PC-9 (cell line): Measurements from ENCODE around the gene OBSCN.

Source experiments
- CTCF ChIP-seq: fragments of 200-600 bp; sonication (generic); conservative IDR thresholded peaks from 2 replicates; pipeline ENCODE4 v1.6.1; 2017; ENCODE audit warnings: mixed run types, antibody characterized with exemption, mild to moderate bottlenecking, moderate library complexity
- EZH2 ChIP-seq: fragments of 200-600 bp; sonication (generic); IDR thresholded peaks from 2 replicates; pipeline ENCODE4 v1.8.0; 2017; ENCODE audit warnings: antibody characterized with exemption, low read depth

GRCh38 chr1:228371741-228372182 is 163.9 kb downstream of the OBSCN start:
- no peak for TF ChIP-seq CTCF
- no peak for TF ChIP-seq EZH2
